Right lobe of liver (tissue), 4 donors: Measurements from ENCODE around the gene CCDC92.

ENCODE experiments used
- CTCF ChIP-seq, 4 donors: fragments of 200-600 bp in 3 of 4; fragments of 450-650 bp in 1 of 4; IDR thresholded peaks; one replicate each; pipeline versions ENCODE4 v1.5.1 to v1.8.0; 2016 to 2022; ENCODE audit warnings: antibody characterized with exemption in 4 of 4, mild to moderate bottlenecking in 2 of 4
- POLR2A ChIP-seq: fragments of 450-650 bp; IDR thresholded peaks from one replicate; pipeline ENCODE4 v1.6.1; 2017; ENCODE audit warnings: antibody characterized with exemption, mild to moderate bottlenecking
- donor health status: DM: no; HTN: no; CAD: no.
- donor health status: DM: no; HTN: no; CAD: no.
- donor health status: DM: no; HTN: yes; CAD: no.

GRCh38 chr12:123979566-123979965 lies 6.9 kb upstream of the CCDC92 start:
- TF ChIP-seq POLR2A (no peak), CTCF (IDR thresholded peaks at IDR 0.05) (no peak)
